Measurements from ENCODE around the gene NGB.

Gene NGB

GRCh38 chr14:77265561-77266335 lies 5.3 kb downstream of the NGB start:
- in situ Hi-C loops (cut with HindIII; ENCODE audit: low sequenced_read_pairs), result no loop called here

DNA sequence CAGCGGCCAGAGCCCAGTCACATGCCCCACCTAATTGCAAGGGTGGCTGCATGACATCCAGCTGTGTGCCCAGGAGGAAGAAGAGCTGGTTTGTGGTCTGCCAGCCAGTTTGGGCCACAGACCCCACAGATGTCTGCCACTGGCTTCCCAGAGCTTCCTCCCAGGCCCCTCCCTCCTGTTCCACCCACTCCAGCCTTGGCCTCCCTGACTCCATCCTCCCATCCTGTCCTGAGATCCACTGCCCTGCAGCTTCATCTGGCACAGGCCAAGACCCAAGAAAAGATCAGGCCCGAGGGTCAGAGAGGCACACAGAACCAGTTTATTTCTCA lies 5.9 kb downstream of the NGB start:
- in situ Hi-C loops (cut with HindIII; ENCODE audit: low sequenced_read_pairs), result no loop called here

GRCh38 chr14:77264466-77265186 lies 6.4 kb downstream of the NGB start:
- in situ Hi-C loops (cut with HindIII; ENCODE audit: low sequenced_read_pairs), result no loop called here

DNA sequence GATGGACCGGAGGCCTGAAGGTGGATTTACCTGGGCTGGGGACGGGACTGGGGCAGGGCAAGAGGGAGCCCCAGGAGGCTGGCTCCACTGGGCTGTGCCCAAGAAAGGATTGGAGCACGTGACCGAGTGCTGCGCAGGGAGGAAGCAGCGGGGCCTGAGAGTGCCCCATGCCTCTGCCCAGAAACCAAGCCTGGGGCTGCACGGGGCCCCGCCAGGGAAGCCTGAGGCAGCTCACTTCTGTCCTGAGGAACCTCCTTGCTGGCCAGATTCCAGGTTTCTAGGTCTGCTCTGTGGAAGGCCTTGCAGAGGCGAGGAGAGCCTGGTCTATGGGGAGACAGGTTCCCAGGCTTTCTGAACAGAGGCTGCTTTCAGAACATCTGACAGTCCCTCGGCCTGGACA lies 10.4 kb downstream of the NGB start:
- in situ Hi-C loops (cut with HindIII; ENCODE audit: low sequenced_read_pairs), result no loop called here

GRCh38 chr14:77260199-77260598 lies 10.8 kb downstream of the NGB start:
- in situ Hi-C loops (cut with HindIII; ENCODE audit: low sequenced_read_pairs), result no loop called here

DNA sequence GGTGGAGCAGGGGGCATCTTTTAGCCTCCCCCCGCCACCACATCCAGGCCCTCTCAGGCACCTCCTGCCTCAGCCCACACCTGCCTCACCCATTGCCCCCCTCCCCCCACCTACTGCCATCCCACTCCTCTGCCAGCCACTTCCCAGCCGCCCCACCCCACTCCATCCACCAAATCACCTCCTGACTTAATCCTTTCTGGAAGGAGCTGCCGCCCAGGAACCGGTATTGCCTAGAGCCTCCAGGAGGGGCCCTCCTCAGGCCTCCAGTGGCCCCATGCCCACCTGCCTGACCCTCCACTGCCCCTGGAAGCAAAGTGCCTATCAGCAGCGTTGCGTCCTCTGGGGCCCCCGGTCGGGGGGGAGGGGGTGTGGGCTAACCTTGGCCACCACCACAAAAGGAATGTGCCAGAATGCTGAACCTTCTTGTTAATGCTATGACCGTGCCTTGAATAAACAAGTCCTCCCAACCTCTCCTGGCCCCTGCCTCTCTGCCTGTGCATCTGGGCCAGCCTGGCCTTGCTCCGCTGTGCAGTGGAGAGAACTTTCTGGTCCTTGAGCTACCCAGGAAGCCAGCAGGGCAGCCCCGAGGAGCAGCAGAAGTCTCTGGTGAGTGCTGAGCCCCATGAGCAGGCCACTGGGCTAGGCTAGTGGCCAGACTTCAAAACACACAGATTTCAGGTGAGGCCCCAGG lies 11.8 kb downstream of the NGB start:
- in situ Hi-C loops (cut with HindIII; ENCODE audit: low sequenced_read_pairs), result no loop called here

DNA sequence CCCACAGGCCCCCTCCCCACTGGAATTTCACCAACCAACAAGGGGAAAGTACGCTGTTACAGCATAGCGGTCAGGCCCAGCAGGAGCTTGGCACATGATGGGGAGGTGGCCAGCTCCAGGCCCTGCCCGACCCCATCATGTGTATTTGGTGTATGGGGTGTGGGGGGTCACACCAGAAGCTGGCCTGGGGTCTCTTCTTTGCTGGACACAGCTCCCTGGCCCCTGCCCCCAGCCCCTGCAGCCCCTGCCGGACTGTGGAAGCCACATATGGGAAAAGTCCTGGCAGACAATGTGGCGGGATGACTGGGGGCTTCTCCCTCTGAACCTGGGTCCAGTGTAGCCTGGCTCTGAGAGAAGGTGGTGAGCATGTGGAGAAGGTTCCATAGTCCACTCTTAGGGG lies 12.4 kb downstream of the NGB start:
- in situ Hi-C loops (cut with HindIII; ENCODE audit: low sequenced_read_pairs), result no loop called here

- in situ Hi-C loops (cut with HindIII; ENCODE audit: low sequenced_read_pairs), result no loop called here
Observed at GRCh38 chr14:77257700-77258099, 13.3 kb downstream of the NGB start.

- in situ Hi-C loops (cut with HindIII; ENCODE audit: low sequenced_read_pairs), result no loop called here
Observed at GRCh38 chr14:77256694-77257093, 14.3 kb downstream of the NGB start.

GRCh38 chr14:77253333-77254190 lies 17.4 kb downstream of the NGB start:
- in situ Hi-C loops (cut with HindIII; ENCODE audit: low sequenced_read_pairs), result no loop called here

DNA sequence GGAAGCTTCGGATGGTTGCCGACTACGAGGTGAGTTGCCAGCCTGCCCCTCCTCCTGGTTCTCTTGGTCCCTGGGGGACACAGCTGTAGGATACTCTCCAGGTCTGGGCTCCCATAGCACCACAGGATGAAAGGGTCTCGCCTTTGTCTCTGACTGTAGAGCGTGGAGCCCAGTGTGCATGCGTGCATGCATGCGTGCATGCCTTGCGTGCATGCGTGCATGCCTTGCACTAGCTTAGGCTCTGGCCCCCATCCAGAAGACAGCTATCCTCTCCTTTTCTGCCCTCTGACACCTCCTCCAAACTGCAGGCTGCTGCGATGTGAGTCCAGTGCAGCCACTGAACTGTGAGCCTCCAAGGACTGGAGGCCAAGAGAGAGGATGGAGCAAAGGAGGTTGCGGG lies 19.1 kb downstream of the NGB start:
- in situ Hi-C loops (cut with HindIII; ENCODE audit: low sequenced_read_pairs), result no loop called here

GRCh38 chr14:77250927-77251326 lies 20.1 kb downstream of the NGB start:
- in situ Hi-C loops (cut with HindIII; ENCODE audit: low sequenced_read_pairs), result no loop called here

DNA sequence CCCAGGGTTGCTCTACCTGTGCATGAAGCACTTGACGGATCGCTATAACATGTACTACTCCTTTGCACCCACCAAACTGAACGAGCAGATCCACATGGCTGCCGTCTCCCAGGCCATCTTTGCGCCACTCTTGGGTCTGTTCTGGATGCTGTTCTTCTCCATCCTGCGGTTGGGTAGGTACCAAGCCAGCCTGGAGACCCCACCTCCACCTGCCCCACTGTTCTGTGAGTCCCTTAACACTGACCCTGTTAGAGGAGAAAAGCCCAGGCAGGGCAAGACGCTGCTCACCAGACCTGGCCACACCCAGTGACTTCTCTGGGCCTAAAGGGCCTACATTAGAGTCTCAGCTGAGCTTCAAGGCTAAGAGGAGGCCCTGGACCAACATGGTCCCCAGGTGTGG lies 21.7 kb downstream of the NGB start:
- in situ Hi-C loops (cut with HindIII; ENCODE audit: low sequenced_read_pairs), result no loop called here

GRCh38 chr14:77248666-77249065 lies 22.3 kb downstream of the NGB start:
- in situ Hi-C loops (cut with HindIII; ENCODE audit: low sequenced_read_pairs), result no loop called here

DNA sequence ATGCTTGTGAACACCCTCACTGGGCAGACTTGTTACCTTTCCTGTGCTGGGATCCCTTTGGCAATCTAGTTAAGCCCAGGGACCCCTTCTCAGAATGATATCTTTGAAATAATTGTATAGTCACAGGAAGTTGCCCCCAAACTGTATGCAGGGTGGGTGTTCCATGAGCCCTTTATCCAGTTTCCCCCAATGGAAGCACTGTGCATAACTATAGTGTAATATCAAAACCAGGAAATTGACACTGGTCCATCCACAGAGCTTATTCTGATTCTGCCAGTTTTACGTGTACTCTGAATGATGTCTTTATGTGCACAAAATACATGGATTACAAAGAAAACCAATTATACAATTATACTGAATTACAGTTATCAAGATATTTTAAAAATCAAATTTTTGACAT lies 24.2 kb downstream of the NGB start:
- in situ Hi-C loops (cut with HindIII; ENCODE audit: low sequenced_read_pairs), result no loop called here

DNA sequence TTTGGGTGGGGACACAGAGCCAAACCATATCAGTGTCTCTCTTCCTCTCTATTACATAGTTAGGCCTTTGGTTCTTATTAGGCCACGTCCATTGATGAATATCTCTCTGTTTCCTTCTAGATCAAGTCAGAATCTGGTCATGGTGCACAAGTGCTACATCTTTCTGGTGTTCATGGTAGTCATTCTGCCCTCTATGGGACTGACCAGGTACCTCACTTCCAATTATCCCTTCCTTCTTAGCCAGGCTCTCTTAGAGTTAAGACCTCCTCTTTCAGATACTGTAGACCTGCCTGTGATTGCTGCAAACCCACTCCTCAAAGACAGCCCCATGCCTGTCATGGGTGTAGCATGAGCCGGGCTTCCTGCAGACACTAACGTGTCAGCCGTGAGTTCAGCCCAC lies 25.2 kb downstream of the NGB start:
- in situ Hi-C loops (cut with HindIII; ENCODE audit: low sequenced_read_pairs), result no loop called here

- in situ Hi-C loops (cut with HindIII; ENCODE audit: low sequenced_read_pairs), result no loop called here
Observed at GRCh38 chr14:77243853-77244252, 27.2 kb downstream of the NGB start.

DNA sequence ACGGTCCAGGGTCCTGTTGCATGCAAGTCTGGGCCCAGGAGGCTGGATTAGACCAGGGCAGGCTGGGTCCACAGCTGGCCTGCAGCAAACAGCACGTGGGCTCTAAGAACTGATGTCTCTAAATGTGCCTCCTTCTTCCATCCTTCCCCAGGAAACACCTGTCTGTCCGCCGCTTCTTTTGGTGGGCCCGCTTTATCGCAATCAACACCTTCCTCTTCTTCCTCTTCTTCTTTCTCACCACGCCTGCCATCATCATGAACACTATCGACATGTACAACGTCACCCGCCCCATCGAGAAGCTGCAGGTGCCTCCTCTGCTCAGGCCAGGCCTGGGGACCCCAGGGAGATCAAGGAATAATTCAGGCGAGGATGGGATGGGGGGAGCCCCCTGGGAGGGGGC lies 28.3 kb downstream of the NGB start:
- in situ Hi-C loops (cut with HindIII; ENCODE audit: low sequenced_read_pairs), result no loop called here

DNA sequence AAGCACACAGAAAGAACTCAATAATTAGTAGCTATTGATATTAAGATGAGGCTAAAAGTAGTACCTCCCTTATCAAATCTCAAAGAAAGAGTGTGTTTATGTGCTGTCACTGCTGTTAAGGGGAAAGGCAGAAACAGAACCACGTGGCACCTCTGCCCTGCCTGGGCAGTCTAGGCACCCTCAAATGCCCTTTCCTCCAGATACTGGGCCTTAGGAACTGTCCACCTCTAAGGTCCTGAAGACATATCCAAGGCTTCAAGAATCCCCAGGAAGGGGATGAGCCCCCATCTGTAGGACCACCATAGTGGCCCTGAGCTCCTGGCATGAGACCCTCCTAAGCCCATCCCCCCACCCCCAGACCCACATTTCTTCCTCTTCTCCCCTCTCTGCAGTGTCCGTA lies 29.1 kb downstream of the NGB start:
- in situ Hi-C loops (cut with HindIII; ENCODE audit: low sequenced_read_pairs), result no loop called here

GRCh38 chr14:77240336-77240915 lies 30.6 kb downstream of the NGB start:
- in situ Hi-C loops (cut with HindIII; ENCODE audit: low sequenced_read_pairs), result no loop called here

DNA sequence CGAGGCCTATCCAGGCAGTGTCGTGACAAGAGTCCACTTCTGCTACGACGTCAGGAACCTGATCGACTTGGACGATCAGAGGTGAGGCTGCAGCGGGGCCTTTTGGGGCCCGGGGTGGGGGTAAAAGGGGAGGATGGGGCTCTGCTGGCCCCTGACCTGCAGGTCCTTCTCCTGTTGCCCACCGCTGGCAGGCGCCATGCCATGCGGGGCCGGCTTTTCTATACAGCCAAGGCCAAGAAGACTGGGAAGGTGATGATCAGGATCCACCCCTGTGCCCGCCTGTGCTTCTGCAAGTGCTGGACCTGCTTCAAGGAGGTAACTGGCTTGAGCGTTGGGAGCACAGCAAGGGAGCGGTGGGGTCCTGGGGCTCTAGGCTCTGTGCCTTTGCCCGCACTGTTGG lies 31.6 kb downstream of the NGB start:
- in situ Hi-C loops (cut with HindIII; ENCODE audit: low sequenced_read_pairs), result loop anchor here (5.0 kb wide), 1 partner anchor 42 kb away; no protein-coding TSS in a partner anchor
